Gastrocnemius medialis (tissue), 4 donors: ENCODE results near the gene SPTBN5.

ENCODE experiments used
- POLR2A ChIP-seq, 2 donors: fragments of 450-650 bp; IDR thresholded peaks; one replicate each; pipeline ENCODE4 v1.6.1; 2017; ENCODE audit warnings: antibody characterized with exemption in 2 of 2, mild to moderate bottlenecking in 2 of 2, moderate library complexity in 2 of 2
- TF ChIP-seq, protein P1 (sequence below), 5 experiments: fragments of 450-650 bp in 3 of 5; fragments of 200-600 bp in 2 of 5; sonication (generic) in 2 of 5; IDR thresholded peaks in 4 of 5; conservative IDR thresholded peaks in 1 of 5; 1 replicate in 4 of 5; 2 replicates in 1 of 5; pipeline ENCODE4 v1.5.1; 2016 to 2019; ENCODE audit warnings: antibody characterized with exemption in 5 of 5, mild to moderate bottlenecking in 3 of 5, moderate library complexity in 3 of 5

DNA sequence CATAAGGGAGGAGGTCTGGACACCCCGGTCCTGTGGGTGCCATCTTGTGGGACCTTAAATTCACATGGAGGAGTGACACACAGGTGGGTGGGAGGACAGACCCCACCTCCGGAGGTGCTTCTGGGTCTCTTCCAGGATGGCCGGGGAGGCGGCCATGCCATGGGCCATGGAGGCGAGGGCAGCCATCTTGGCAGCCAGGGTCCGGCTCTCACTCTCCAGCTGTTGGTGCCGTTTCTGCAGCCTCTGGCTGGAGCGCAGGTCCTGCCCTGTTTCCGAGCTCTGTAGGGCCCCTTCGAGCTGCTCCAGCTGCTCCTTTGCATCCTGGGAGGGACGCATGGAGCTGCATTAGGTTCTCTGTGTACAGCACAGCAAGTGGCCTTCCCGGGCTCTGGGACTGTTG, 19.1 kb downstream of the SPTBN5 start:
- TF ChIP-seq, protein P1, sequence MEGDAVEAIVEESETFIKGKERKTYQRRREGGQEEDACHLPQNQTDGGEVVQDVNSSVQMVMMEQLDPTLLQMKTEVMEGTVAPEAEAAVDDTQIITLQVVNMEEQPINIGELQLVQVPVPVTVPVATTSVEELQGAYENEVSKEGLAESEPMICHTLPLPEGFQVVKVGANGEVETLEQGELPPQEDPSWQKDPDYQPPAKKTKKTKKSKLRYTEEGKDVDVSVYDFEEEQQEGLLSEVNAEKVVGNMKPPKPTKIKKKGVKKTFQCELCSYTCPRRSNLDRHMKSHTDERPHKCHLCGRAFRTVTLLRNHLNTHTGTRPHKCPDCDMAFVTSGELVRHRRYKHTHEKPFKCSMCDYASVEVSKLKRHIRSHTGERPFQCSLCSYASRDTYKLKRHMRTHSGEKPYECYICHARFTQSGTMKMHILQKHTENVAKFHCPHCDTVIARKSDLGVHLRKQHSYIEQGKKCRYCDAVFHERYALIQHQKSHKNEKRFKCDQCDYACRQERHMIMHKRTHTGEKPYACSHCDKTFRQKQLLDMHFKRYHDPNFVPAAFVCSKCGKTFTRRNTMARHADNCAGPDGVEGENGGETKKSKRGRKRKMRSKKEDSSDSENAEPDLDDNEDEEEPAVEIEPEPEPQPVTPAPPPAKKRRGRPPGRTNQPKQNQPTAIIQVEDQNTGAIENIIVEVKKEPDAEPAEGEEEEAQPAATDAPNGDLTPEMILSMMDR (IDR thresholded peaks at IDR 0.05 in 4 of 5, conservative IDR thresholded peaks at IDR 0.05 in 1 of 5), result no peak
- TF ChIP-seq POLR2A (IDR thresholded peaks at IDR 0.05), result no peak
